Suprapubic skin (tissue), 4 donors: ENCODE measurements around the gene TRIM41. TPM values are rescaled to one million over a fixed set of nuclear protein-coding genes. Genes with fewer than 3 reads are reported as not detected.

Experiments used
- DNase-seq, 2 donors: peaks; one replicate each; pipeline ENCODE4 v3.0.0-alpha.2; 2019; ENCODE audit warnings: low spot score in 2 of 2
- H3K27ac ChIP-seq: fragments of 200-600 bp; sonication (generic); one replicate; pipeline ENCODE4 v1.5.1; 2019
- H3K27me3 ChIP-seq: fragments of 200-600 bp; sonication (generic); one replicate; pipeline ENCODE4 v1.5.1; 2019
- H3K36me3 ChIP-seq: fragments of 200-600 bp; sonication (generic); one replicate; pipeline ENCODE4 v1.5.1; 2019
- H3K4me1 ChIP-seq: fragments of 200-600 bp; sonication (generic); one replicate; pipeline ENCODE4 v1.5.1; 2019
- H3K4me3 ChIP-seq: fragments of 200-600 bp; sonication (generic); one replicate; pipeline ENCODE4 v1.5.1; 2019; ENCODE audit warnings: mild to moderate bottlenecking
- H3K9me3 ChIP-seq: fragments of 200-600 bp; sonication (generic); one replicate; pipeline ENCODE4 v1.5.1; 2019
- CTCF ChIP-seq, 2 donors: fragments of 200-600 bp in 1 of 2; fragments of 450-650 bp in 1 of 2; sonication (generic) in 1 of 2; IDR thresholded peaks; one replicate each; pipeline ENCODE4 v1.5.1; 2016 to 2019; ENCODE audit warnings: antibody characterized with exemption in 2 of 2, mild to moderate bottlenecking in 1 of 2, moderate library complexity in 1 of 2
- EP300 ChIP-seq: sonication (generic); formaldehyde crosslinking; IDR thresholded peaks from one replicate; pipeline ENCODE4 v1.6.1; 2017; ENCODE audit warnings: antibody characterized with exemption
- POLR2A ChIP-seq, 2 donors: fragments of 450-650 bp; IDR thresholded peaks; one replicate each; pipeline ENCODE4 v1.6.1; 2017; ENCODE audit warnings: antibody characterized with exemption in 2 of 2, mild to moderate bottlenecking in 2 of 2, moderate library complexity in 2 of 2
- POLR2AphosphoS5 ChIP-seq, 3 donors: sonication (generic); formaldehyde crosslinking; IDR thresholded peaks; one replicate each; pipeline ENCODE4 v1.6.1; 2017; ENCODE audit warnings: antibody characterized with exemption in 3 of 3
- WGBS: methylation state at CpG from one replicate; pipeline ENCODE4 v1.1.5; 2018; 5-methylcytosine and 5-hydroxymethylcytosine counted together
- total RNA-seq, 4 donors: library from RNA; depleted of rRNA; stranded (reverse); fragments of >200 nt; gene quantifications; one replicate each; pipeline ENCODE4 v1.1.0, GENCODE V29; 2016

Gene TRIM41
- total RNA-seq, 4 donors from 2014 or later, result 13.3 to 23.3 (median 16.2) TPM

- Histone ChIP-seq H3K4me3 (peak overlapping the region; percentile 83), H3K27ac (no peak overlapping the region), H3K27me3 (no peaks in the 10 kb centered on the region), H3K9me3 (no peaks in the 10 kb centered on the region), H3K36me3 (peaks cover 5% of the 10 kb centered on the region), H3K4me1 (peaks cover 21% of the 10 kb centered on the region)
- no peak for TF ChIP-seq EP300
- no peak for TF ChIP-seq POLR2A (IDR thresholded peaks at IDR 0.05)
- no peak for TF ChIP-seq CTCF (IDR thresholded peaks at IDR 0.05)
- no peak for TF ChIP-seq POLR2AphosphoS5 (IDR thresholded peaks at IDR 0.05)
- 77% methylated on average over 22 of the region's 22 CpGs for WGBS
- DNase-seq, result no peak
These were observed 1.5 kb downstream of the TRIM41 start for GRCh38 chr5:181224390-181225229.

GRCh38 chr5:181229996-181230395 is 6.9 kb downstream of the TRIM41 start:
- no peak overlapping the region for H3K4me3 ChIP-seq
- peaks cover 50% of the 10 kb centered on the region for H3K36me3 ChIP-seq
- 97% methylated on average over 13 of the region's 13 CpGs for WGBS
- H3K27ac ChIP-seq, result no peak overlapping the region
- H3K4me1 ChIP-seq, result peaks cover 3% of the 10 kb centered on the region
- no peak for DNase-seq
- H3K9me3 ChIP-seq, result no peaks in the 10 kb centered on the region
- H3K27me3 ChIP-seq, result no peaks in the 10 kb centered on the region
- no peak for TF ChIP-seq POLR2A (IDR thresholded peaks at IDR 0.05)

- Histone ChIP-seq H3K4me3 (no peak overlapping the region), H3K27me3 (no peaks in the 10 kb centered on the region), H3K27ac (no peak overlapping the region), H3K4me1 (no peaks in the 10 kb centered on the region), H3K9me3 (no peaks in the 10 kb centered on the region), H3K36me3 (peaks cover 55% of the 10 kb centered on the region)
- no peak for TF ChIP-seq POLR2AphosphoS5 (IDR thresholded peaks at IDR 0.05)
- TF ChIP-seq EP300, result no peak
- TF ChIP-seq CTCF (IDR thresholded peaks at IDR 0.05), result no peak
- WGBS, result 85% methylated on average over 6 of the region's 6 CpGs
- DNase-seq, result no peak
These were observed 7.5 kb downstream of the TRIM41 start for GRCh38 chr5:181230551-181230950.

GRCh38 chr5:181231432-181231831 is 8.4 kb downstream of the TRIM41 start:
- Histone ChIP-seq H3K27me3 (no peaks in the 10 kb centered on the region), H3K36me3 (peaks cover 64% of the 10 kb centered on the region), H3K9me3 (no peaks in the 10 kb centered on the region), H3K4me3 (no peak overlapping the region), H3K27ac (no peak overlapping the region), H3K4me1 (no peaks in the 10 kb centered on the region)
- WGBS, result 88% methylated on average over 7 of the region's 7 CpGs
- no peak for DNase-seq
- TF ChIP-seq POLR2AphosphoS5 (IDR thresholded peaks at IDR 0.05), result no peak
- TF ChIP-seq CTCF (IDR thresholded peaks at IDR 0.05), result no peak
- TF ChIP-seq POLR2A (IDR thresholded peaks at IDR 0.05), result no peak
- no peak for TF ChIP-seq EP300

- TF ChIP-seq EP300 (no peak), POLR2AphosphoS5 (IDR thresholded peaks at IDR 0.05) (no peak), POLR2A (IDR thresholded peaks at IDR 0.05) (no peak)
- Histone ChIP-seq H3K36me3 (peaks cover 76% of the 10 kb centered on the region), H3K9me3 (no peaks in the 10 kb centered on the region), H3K4me1 (no peaks in the 10 kb centered on the region), H3K27ac (no peak overlapping the region), H3K27me3 (no peaks in the 10 kb centered on the region), H3K4me3 (no peak overlapping the region)
- no peak for DNase-seq
- WGBS, result 64% methylated on average over 18 of the region's 18 CpGs
These were observed 9.5 kb downstream of the TRIM41 start for GRCh38 chr5:181232593-181232992.

GRCh38 chr5:181233088-181233800 is 10.2 kb downstream of the TRIM41 start:
- H3K27ac ChIP-seq, result no peak overlapping the region

More at GRCh38 chr5:181233088-181233800, 10.2 kb downstream of the TRIM41 start:
- Histone ChIP-seq H3K4me3 (no peak overlapping the region), H3K4me1 (no peaks in the 10 kb centered on the region), H3K9me3 (no peaks in the 10 kb centered on the region), H3K36me3 (peaks cover 82% of the 10 kb centered on the region), H3K27me3 (no peaks in the 10 kb centered on the region)
- no peak for DNase-seq
- no peak for TF ChIP-seq POLR2AphosphoS5 (IDR thresholded peaks at IDR 0.05)
- no peak for TF ChIP-seq CTCF (IDR thresholded peaks at IDR 0.05)
- 83% methylated on average over 15 of the region's 16 CpGs for WGBS
